Coronary artery (tissue), 2 donors: ENCODE data around the gene NMS.

Source experiments
- DNase-seq: peaks from one replicate; pipeline ENCODE4 v3.0.0-alpha.2; 2017; ENCODE audit warnings: low spot score
- H3K27ac ChIP-seq, 2 donors: fragments of 200-600 bp; sonication (generic); one replicate each; pipeline ENCODE4 v1.5.1; 2016 to 2019
- H3K4me3 ChIP-seq: fragments of 200-600 bp; sonication (generic); 2 replicates; pipeline ENCODE4 v1.5.1; 2016; ENCODE audit warnings: mild to moderate bottlenecking, moderate library complexity
- CTCF ChIP-seq: fragments of 200-600 bp; sonication (generic); IDR thresholded peaks from one replicate; pipeline ENCODE4 v1.5.1; 2019; ENCODE audit warnings: antibody characterized with exemption

The NMS gene

GRCh38 chr2:100527440-100528015 lies 57.2 kb downstream of the NMS start:
- no peak for TF ChIP-seq CTCF
- Histone ChIP-seq H3K4me3 (no peak overlapping the region), H3K27ac (no peak overlapping the region)
- peak; percentile 64 for DNase-seq

GRCh38 chr2:100529176-100529575 lies 58.9 kb downstream of the NMS start:
- no peak for DNase-seq
- TF ChIP-seq CTCF: no peak
- Histone ChIP-seq H3K4me3 (no peak overlapping the region), H3K27ac (no peak overlapping the region)

GRCh38 chr2:100529900-100530299 lies 59.6 kb downstream of the NMS start:
- H3K27ac ChIP-seq: no peak overlapping the region
- TF ChIP-seq CTCF: no peak
- H3K4me3 ChIP-seq: no peak overlapping the region
- DNase-seq: no peak
